ENCODE measurements around the gene FOXP1. TPM values are rescaled to one million over a fixed set of nuclear protein-coding genes. Genes with fewer than 3 reads are reported as not detected.

The FOXP1 gene
- total RNA-seq, 1 donor = 195 TPM

DNA sequence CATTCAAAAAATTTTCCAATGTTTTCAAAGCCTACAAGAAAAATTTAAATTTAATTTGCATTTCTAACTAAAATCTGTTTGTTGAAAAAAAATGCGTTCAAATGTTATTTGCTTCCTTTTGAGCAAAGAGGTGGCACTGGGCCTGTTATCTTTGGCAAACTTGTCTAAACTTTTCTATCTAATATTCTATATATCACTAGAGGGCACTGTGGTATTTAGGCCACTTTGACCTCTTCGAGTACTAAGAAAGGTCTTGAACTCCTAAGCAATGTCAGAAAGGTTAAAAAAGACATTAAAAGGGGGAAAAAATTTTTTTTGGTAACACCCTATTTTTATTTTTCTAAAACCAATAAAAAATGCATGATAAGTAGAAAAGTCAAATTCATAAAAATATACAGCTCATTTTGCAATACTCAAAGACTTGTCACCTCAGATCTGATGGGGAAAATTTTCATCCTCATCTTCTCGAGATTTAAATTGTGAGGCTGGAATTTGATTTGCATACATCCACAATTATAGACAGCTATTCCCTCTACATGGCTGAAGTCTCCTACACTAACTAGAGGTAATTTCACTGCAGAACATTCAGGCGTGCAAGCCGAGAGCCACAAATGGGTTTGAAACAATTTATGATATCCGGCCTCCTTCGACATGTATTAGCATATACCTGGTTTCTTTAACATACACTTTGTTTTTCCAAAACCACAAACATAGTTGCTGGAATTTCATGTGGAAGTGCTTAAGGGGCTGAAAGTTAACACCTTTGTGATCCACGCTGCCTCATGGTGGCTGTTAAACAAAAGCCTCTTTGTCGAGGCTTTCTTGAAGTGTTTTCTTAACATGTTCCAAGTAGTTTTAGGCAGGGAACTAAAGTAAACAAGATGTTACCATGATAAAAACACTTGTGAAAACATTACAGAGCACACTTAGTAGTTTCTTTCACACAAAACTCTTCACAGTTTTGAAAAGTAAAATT, 576.4 kb downstream of the FOXP1 start:
- no peak for DNase-seq (ENCODE audit: insufficient read length, low spot score, missing footprints)
- TF ChIP-seq, protein P1, sequence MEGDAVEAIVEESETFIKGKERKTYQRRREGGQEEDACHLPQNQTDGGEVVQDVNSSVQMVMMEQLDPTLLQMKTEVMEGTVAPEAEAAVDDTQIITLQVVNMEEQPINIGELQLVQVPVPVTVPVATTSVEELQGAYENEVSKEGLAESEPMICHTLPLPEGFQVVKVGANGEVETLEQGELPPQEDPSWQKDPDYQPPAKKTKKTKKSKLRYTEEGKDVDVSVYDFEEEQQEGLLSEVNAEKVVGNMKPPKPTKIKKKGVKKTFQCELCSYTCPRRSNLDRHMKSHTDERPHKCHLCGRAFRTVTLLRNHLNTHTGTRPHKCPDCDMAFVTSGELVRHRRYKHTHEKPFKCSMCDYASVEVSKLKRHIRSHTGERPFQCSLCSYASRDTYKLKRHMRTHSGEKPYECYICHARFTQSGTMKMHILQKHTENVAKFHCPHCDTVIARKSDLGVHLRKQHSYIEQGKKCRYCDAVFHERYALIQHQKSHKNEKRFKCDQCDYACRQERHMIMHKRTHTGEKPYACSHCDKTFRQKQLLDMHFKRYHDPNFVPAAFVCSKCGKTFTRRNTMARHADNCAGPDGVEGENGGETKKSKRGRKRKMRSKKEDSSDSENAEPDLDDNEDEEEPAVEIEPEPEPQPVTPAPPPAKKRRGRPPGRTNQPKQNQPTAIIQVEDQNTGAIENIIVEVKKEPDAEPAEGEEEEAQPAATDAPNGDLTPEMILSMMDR (IDR thresholded peaks at IDR 0.05; ENCODE audit: extremely low read depth, low read depth, low read length) = peak; percentile 43
- Histone ChIP-seq H3K27me3 (ENCODE audit: insufficient read depth, low read length) (no peaks in the 10 kb centered on the region), H2AFZ (ENCODE audit: low read length) (no peak overlapping the region), H3K4me3 (ENCODE audit: insufficient read depth, low read length) (no peak overlapping the region), H3K4me2 (ENCODE audit: insufficient read depth, low read length) (peak overlapping the region; percentile 56), H3K9me3 (ENCODE audit: low read depth, low read length) (no peaks in the 10 kb centered on the region), H3K27ac (ENCODE audit: low read depth, low read length) (peak overlapping the region; percentile 24), H4K20me1 (ENCODE audit: insufficient read depth, low read length) (peaks cover 9% of the 10 kb centered on the region), H3K79me2 (ENCODE audit: insufficient read depth, low read length) (peaks cover 98% of the 10 kb centered on the region), H3K36me3 (ENCODE audit: insufficient read depth, low read length) (peaks cover 22% of the 10 kb centered on the region), H3K4me1 (ENCODE audit: insufficient read depth, low read length) (peaks cover 34% of the 10 kb centered on the region)

DNA sequence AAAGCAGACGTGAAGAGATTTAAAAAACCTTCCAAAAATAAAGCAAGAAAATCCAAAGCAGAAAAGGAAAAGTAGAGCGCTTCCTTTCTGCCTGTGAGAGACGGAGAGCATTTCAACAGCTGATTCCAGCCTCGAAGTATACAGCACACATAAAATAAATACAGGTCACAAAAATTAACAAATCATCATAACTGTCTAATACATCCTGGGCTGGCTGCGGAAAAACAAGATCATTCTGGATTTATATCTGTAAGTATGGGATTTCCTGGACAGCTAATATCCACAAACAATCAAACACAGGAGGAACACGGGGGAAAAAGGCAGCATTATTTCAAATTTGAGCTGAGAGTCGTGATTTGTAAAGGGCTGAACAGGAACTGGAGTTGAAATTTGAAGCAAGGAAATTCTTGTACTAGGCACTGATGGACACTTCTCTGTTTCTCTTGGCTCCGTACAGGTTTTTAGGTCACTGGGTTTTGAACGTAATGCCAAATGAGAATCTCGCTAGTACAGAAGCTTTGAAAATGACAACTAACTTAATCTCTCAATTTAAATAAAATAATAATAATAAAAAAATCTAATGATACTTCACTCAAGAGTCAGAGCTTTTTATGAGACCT, 577.7 kb downstream of the FOXP1 start:
- Histone ChIP-seq H3K4me2 (ENCODE audit: insufficient read depth, low read length) (peak overlapping the region; percentile 56), H3K9me3 (ENCODE audit: low read depth, low read length) (no peaks in the 10 kb centered on the region), H4K20me1 (ENCODE audit: insufficient read depth, low read length) (peaks cover under 1% of the 10 kb centered on the region), H3K36me3 (ENCODE audit: insufficient read depth, low read length) (peaks cover 18% of the 10 kb centered on the region), H3K4me1 (ENCODE audit: insufficient read depth, low read length) (peaks cover 43% of the 10 kb centered on the region), H3K27me3 (ENCODE audit: insufficient read depth, low read length) (no peaks in the 10 kb centered on the region), H2AFZ (ENCODE audit: low read length) (no peak overlapping the region), H3K27ac (ENCODE audit: low read depth, low read length) (peak overlapping the region; percentile 67), H3K4me3 (ENCODE audit: insufficient read depth, low read length) (no peak overlapping the region), H3K79me2 (ENCODE audit: insufficient read depth, low read length) (peaks cover 98% of the 10 kb centered on the region)
- no peak for DNase-seq (ENCODE audit: insufficient read length, low spot score, missing footprints)
- TF ChIP-seq, protein P1 (IDR thresholded peaks at IDR 0.05; ENCODE audit: extremely low read depth, low read depth, low read length) = no peak

DNA sequence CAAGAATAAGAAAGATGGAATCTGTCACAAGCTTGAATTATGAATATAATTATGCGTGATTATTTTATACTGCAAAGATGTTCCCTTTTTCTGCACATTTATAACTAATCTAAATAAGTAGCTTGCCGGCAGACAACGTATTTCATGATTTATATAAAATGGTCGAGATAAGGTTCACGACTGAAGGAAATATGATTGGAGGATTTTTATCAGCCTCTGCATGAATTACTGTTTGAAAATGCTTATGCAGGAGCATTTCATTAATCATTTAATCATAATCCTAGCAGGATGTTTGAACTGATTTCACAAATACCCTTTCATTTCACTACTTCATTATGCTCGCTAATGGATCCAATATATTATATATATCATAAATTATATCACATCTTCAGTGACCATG, 580.0 kb downstream of the FOXP1 start:
- TF ChIP-seq, protein P1 (IDR thresholded peaks at IDR 0.05; ENCODE audit: extremely low read depth, low read depth, low read length) = no peak
- no peak for DNase-seq (ENCODE audit: insufficient read length, low spot score, missing footprints)

DNA sequence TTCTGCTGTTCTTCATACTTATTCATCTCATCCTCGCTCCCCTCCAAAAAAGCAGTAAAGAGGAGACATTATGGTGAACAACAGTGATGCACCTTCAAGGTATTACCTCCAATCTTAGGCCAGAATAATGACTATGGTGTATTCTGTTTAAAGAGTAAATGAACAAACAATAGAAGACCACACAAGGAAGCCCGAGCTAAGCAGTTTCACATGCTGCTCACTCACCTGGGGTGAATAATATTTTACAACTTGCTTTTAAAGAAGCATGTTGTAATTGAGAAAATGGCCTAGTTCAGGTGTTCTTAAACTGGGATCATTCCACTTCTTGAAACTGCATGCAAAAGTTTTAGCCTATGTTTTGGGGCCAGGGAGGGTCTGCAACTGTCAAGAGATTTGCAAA, 581.2 kb downstream of the FOXP1 start:
- Histone ChIP-seq H3K36me3 (ENCODE audit: insufficient read depth, low read length) (peaks cover 24% of the 10 kb centered on the region), H3K4me2 (ENCODE audit: insufficient read depth, low read length) (no peak overlapping the region), H3K27me3 (ENCODE audit: insufficient read depth, low read length) (no peaks in the 10 kb centered on the region), H3K27ac (ENCODE audit: low read depth, low read length) (peak overlapping the region; percentile 57), H3K79me2 (ENCODE audit: insufficient read depth, low read length) (peaks cover 85% of the 10 kb centered on the region), H4K20me1 (ENCODE audit: insufficient read depth, low read length) (no peaks in the 10 kb centered on the region), H2AFZ (ENCODE audit: low read length) (no peak overlapping the region), H3K9me3 (ENCODE audit: low read depth, low read length) (no peaks in the 10 kb centered on the region), H3K4me3 (ENCODE audit: insufficient read depth, low read length) (no peak overlapping the region), H3K4me1 (ENCODE audit: insufficient read depth, low read length) (peaks cover 46% of the 10 kb centered on the region)
- TF ChIP-seq, protein P1 (IDR thresholded peaks at IDR 0.05; ENCODE audit: extremely low read depth, low read depth, low read length) = no peak
- no peak for DNase-seq (ENCODE audit: insufficient read length, low spot score, missing footprints)

More for the DNA sequence above, 580.0 kb downstream of the FOXP1 start:
- no peak overlapping the region for H3K27ac ChIP-seq (ENCODE audit: low read depth, low read length)
- H4K20me1 ChIP-seq (ENCODE audit: insufficient read depth, low read length) = no peaks in the 10 kb centered on the region
- H3K4me2 ChIP-seq (ENCODE audit: insufficient read depth, low read length) = no peak overlapping the region
- peaks cover 85% of the 10 kb centered on the region for H3K79me2 ChIP-seq (ENCODE audit: insufficient read depth, low read length)
- H2AFZ ChIP-seq (ENCODE audit: low read length) = no peak overlapping the region
- H3K4me1 ChIP-seq (ENCODE audit: insufficient read depth, low read length) = peaks cover 48% of the 10 kb centered on the region
- peaks cover 18% of the 10 kb centered on the region for H3K36me3 ChIP-seq (ENCODE audit: insufficient read depth, low read length)
- no peak overlapping the region for H3K4me3 ChIP-seq (ENCODE audit: insufficient read depth, low read length)
- no peaks in the 10 kb centered on the region for H3K27me3 ChIP-seq (ENCODE audit: insufficient read depth, low read length)
- no peaks in the 10 kb centered on the region for H3K9me3 ChIP-seq (ENCODE audit: low read depth, low read length)
